Endothelial cell of umbilical vein (primary cell): ENCODE results near the gene PTPRCAP.
"Not testable (repeated sequence)": the region's sequence is repeated elsewhere in the genome, so short reads cannot be mapped to it uniquely, and the experiment has no call there.

Experiments used
- EZH2 ChIP-seq: IDR thresholded peaks from 2 replicates; pipeline ENCODE4 v1.6.1; 2012; ENCODE audit warnings: borderline replicate concordance, low read depth, mild to moderate bottlenecking, moderate library complexity, low read length, inconsistent platforms; ENCODE audit not compliant: severe bottlenecking
- FOS ChIP-seq: IDR thresholded peaks from 2 replicates; pipeline ENCODE4 v1.6.1; 2011; ENCODE audit warnings: mild to moderate bottlenecking, low read length, moderate library complexity, borderline replicate concordance; ENCODE audit not compliant: insufficient read depth
- JUN ChIP-seq: IDR thresholded peaks from 2 replicates; pipeline ENCODE4 v1.6.1; 2011; ENCODE audit warnings: borderline replicate concordance, low read depth; ENCODE audit not compliant: insufficient read length, insufficient read depth
- POLR2A ChIP-seq: IDR thresholded peaks from 2 replicates; pipeline ENCODE4 v1.6.1; 2012; ENCODE audit warnings: low read depth, mild to moderate bottlenecking, control low read depth, low read length
- POLR2AphosphoS5 ChIP-seq: IDR thresholded peaks from 2 replicates; pipeline ENCODE4 v1.6.1; 2012; ENCODE audit warnings: low read depth, mild to moderate bottlenecking, control low read depth, low read length, moderate library complexity; ENCODE audit not compliant: insufficient read depth
- TF ChIP-seq, protein P1 (sequence below), 2 donors: IDR thresholded peaks; 1 replicate in 1 of 2; 2 replicates in 1 of 2; pipeline ENCODE4 v1.5.1; 2011; ENCODE audit warnings: low read length in 2 of 2, mild to moderate bottlenecking in 2 of 2, moderate library complexity in 2 of 2, control low read depth in 1 of 2, inconsistent platforms in 1 of 2, low read depth in 1 of 2; ENCODE audit not compliant: insufficient read depth in 1 of 2; ENCODE audit errors: extremely low read depth in 1 of 2
- TF ChIP-seq, protein P2 (sequence below): IDR thresholded peaks from 2 replicates; pipeline ENCODE4 v1.6.1; 2011; ENCODE audit not compliant: insufficient read depth, insufficient read length

DNA sequence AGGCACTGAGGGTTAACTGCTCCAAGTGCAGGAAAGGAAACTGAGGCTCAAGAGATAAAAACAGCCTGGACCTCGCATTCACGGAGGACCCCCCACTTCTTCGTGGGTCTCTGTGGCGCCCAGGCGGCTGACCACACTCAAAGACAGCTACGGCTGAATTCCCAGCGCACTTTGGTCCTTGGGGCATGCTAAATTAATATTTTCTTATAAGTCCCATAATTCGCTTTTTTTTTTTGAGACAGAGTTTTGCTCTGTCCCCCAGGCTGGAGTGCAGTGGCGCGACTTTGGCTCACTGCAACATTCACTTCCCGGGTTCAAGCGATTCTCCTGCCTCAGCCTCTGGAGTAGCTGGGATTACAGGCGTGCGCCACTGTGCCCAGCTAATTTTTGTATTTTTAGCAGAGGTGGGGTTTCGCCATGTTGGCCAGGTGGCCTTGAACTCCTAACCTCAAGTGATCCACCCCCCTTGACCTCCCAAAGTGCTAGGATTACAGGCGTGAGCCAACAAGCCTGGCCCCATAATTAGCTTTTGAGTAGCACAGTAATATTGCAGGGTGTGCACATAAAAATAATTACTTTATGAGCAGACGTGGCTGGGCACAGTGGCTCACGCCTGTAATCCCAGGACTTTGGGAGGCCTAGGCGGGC is 35.2 kb downstream of the PTPRCAP start:
- TF ChIP-seq, protein P1, sequence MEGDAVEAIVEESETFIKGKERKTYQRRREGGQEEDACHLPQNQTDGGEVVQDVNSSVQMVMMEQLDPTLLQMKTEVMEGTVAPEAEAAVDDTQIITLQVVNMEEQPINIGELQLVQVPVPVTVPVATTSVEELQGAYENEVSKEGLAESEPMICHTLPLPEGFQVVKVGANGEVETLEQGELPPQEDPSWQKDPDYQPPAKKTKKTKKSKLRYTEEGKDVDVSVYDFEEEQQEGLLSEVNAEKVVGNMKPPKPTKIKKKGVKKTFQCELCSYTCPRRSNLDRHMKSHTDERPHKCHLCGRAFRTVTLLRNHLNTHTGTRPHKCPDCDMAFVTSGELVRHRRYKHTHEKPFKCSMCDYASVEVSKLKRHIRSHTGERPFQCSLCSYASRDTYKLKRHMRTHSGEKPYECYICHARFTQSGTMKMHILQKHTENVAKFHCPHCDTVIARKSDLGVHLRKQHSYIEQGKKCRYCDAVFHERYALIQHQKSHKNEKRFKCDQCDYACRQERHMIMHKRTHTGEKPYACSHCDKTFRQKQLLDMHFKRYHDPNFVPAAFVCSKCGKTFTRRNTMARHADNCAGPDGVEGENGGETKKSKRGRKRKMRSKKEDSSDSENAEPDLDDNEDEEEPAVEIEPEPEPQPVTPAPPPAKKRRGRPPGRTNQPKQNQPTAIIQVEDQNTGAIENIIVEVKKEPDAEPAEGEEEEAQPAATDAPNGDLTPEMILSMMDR (IDR thresholded peaks at IDR 0.05; ENCODE audit: extremely low read depth in 1 of 2, insufficient read depth in 1 of 2, low read depth in 1 of 2, low read length in 2 of 2): not testable (repeated sequence)
- not testable (repeated sequence) for TF ChIP-seq EZH2, POLR2A, POLR2AphosphoS5, JUN, FOS
- TF ChIP-seq, protein P2, sequence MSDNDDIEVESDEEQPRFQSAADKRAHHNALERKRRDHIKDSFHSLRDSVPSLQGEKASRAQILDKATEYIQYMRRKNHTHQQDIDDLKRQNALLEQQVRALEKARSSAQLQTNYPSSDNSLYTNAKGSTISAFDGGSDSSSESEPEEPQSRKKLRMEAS: not testable (repeated sequence)
